WTC11 (cell line): Measurements from ENCODE around the gene BACH2. TPM values are rescaled to one million over a fixed set of nuclear protein-coding genes. Genes with fewer than 3 reads are reported as not detected.

ENCODE experiments used
- ATAC-seq: fragments of 200-7000 bp; cut with Tn5 transposase; 2 replicates; pipeline ENCODE4 v1.10.0; 2021; ENCODE audit warnings: mild to moderate bottlenecking, moderate library complexity
- CTCF ChIA-PET: fragments of 300-600 bp; sonication (Branson Sonifier 250); formaldehyde crosslinking; loops from one replicate; lab custom pipeline; 2021; ENCODE audit warnings: antibody characterized with exemption; lab: Charles Lee
- POLR2A ChIA-PET: fragments of 350-600 bp; sonication (Branson Sonifier 250); formaldehyde crosslinking; loops from one replicate; lab custom pipeline; 2021; ENCODE audit warnings: antibody characterized with exemption; lab: Charles Lee
- DNase-seq: peaks from one replicate; pipeline ENCODE4 v3.0.0; 2021; ENCODE audit warnings: low spot score
- H3K27ac Mint-ChIP-seq: 2 replicates; pipeline ENCODE4 v1.8.0; 2021; ENCODE audit warnings: mixed read lengths
- H3K27me3 Mint-ChIP-seq: 2 replicates; pipeline ENCODE4 v1.8.0; 2021; ENCODE audit warnings: low read depth, mild to moderate bottlenecking, moderate library complexity, mixed read lengths
- H3K36me3 Mint-ChIP-seq: 2 replicates; pipeline ENCODE4 v1.8.0; 2021; ENCODE audit warnings: mixed read lengths
- H3K4me1 Mint-ChIP-seq: 2 replicates; pipeline ENCODE4 v1.8.0; 2022; ENCODE audit warnings: mixed read lengths
- H3K4me3 Mint-ChIP-seq: 2 replicates; pipeline ENCODE4 v1.8.0; 2021; ENCODE audit warnings: mild to moderate bottlenecking, moderate library complexity, mixed read lengths
- H3K9me3 Mint-ChIP-seq: 2 replicates; pipeline ENCODE4 v1.8.0; 2021; ENCODE audit warnings: mixed read lengths
- ATF1 ChIP-seq: sonication (generic); formaldehyde crosslinking; IDR thresholded peaks from 2 replicates; pipeline ENCODE4 v1.8.1; 2023; ENCODE audit warnings: mild to moderate bottlenecking, moderate library complexity, missing genetic modification reagents
- ATF2 ChIP-seq: sonication (generic); formaldehyde crosslinking; IDR thresholded peaks from 2 replicates; pipeline ENCODE4 v1.8.1; 2022; ENCODE audit warnings: low read depth, missing genetic modification reagents, borderline replicate concordance
- CDX4 ChIP-seq: fragments of 250-450 bp; sonication (Bioruptor Pico); IDR thresholded peaks from 2 replicates; pipeline ENCODE4 v1.9.0; 2021; ENCODE audit warnings: moderate library complexity, mild to moderate bottlenecking, inconsistent platforms, borderline replicate concordance
- E2F1 ChIP-seq: sonication (generic); formaldehyde crosslinking; IDR thresholded peaks from 2 replicates; pipeline ENCODE4 v1.8.0; 2022; ENCODE audit warnings: mild to moderate bottlenecking, missing genetic modification reagents
- EMX1 ChIP-seq: fragments of 250-450 bp; sonication (Bioruptor Pico); IDR thresholded peaks from 2 replicates; pipeline ENCODE4 v1.8.0; 2021; ENCODE audit warnings: mild to moderate bottlenecking
- ESRRA ChIP-seq: sonication (generic); formaldehyde crosslinking; IDR thresholded peaks from 2 replicates; pipeline ENCODE4 v1.8.1; 2022; ENCODE audit warnings: mild to moderate bottlenecking, missing genetic modification reagents, borderline replicate concordance
- FOXK1 ChIP-seq: sonication (generic); formaldehyde crosslinking; IDR thresholded peaks from 2 replicates; pipeline ENCODE4 v1.8.0; 2022; ENCODE audit warnings: mild to moderate bottlenecking, moderate library complexity, missing genetic modification reagents
- JAZF1 ChIP-seq: fragments of 250-450 bp; sonication (Bioruptor Pico); IDR thresholded peaks from 2 replicates; pipeline ENCODE4 v1.9.0; 2021; ENCODE audit warnings: moderate library complexity, mild to moderate bottlenecking, inconsistent platforms
- JUN ChIP-seq: sonication (generic); formaldehyde crosslinking; IDR thresholded peaks from 2 replicates; pipeline ENCODE4 v1.8.0; 2023; ENCODE audit warnings: mild to moderate bottlenecking, missing genetic modification reagents
- KAT7 ChIP-seq: sonication (generic); formaldehyde crosslinking; IDR thresholded peaks from 2 replicates; pipeline ENCODE4 v1.8.1; 2023; ENCODE audit warnings: missing genetic modification reagents, mild to moderate bottlenecking, borderline replicate concordance
- MYBL2 ChIP-seq: sonication (generic); formaldehyde crosslinking; IDR thresholded peaks from 2 replicates; pipeline ENCODE4 v1.8.1; 2023; ENCODE audit warnings: mild to moderate bottlenecking, moderate library complexity, missing genetic modification reagents
- NFYB ChIP-seq: sonication (generic); formaldehyde crosslinking; conservative IDR thresholded peaks from 2 replicates; pipeline ENCODE4 v1.8.0; 2022; ENCODE audit warnings: low read depth, missing genetic modification reagents
- NR3C1 ChIP-seq: sonication (generic); formaldehyde crosslinking; conservative IDR thresholded peaks from 2 replicates; pipeline ENCODE4 v1.8.1; 2023; ENCODE audit warnings: low read depth, mild to moderate bottlenecking, missing genetic modification reagents
- SMAD3 ChIP-seq: sonication (generic); formaldehyde crosslinking; IDR thresholded peaks from 2 replicates; pipeline ENCODE4 v1.8.0; 2022; ENCODE audit warnings: missing genetic modification reagents, mild to moderate bottlenecking, borderline replicate concordance
- SMAD4 ChIP-seq: sonication (generic); formaldehyde crosslinking; IDR thresholded peaks from 2 replicates; pipeline ENCODE4 v1.8.0; 2022; ENCODE audit warnings: mild to moderate bottlenecking, missing genetic modification reagents
- SOX15 ChIP-seq: fragments of 250-450 bp; sonication (Bioruptor Pico); IDR thresholded peaks from 2 replicates; pipeline ENCODE4 v1.9.0; 2021; ENCODE audit warnings: mild to moderate bottlenecking
- STAT6 ChIP-seq: sonication (generic); formaldehyde crosslinking; conservative IDR thresholded peaks from 2 replicates; pipeline ENCODE4 v1.8.1; 2023; ENCODE audit warnings: mild to moderate bottlenecking, low read depth, missing genetic modification reagents, moderate library complexity
- TEAD4 ChIP-seq: sonication (generic); formaldehyde crosslinking; IDR thresholded peaks from 2 replicates; pipeline ENCODE4 v1.8.0; 2022; ENCODE audit warnings: mild to moderate bottlenecking, missing genetic modification reagents
- USF2 ChIP-seq: sonication (generic); formaldehyde crosslinking; IDR thresholded peaks from 2 replicates; pipeline ENCODE4 v1.8.1; 2023; ENCODE audit warnings: mild to moderate bottlenecking, missing genetic modification reagents, moderate library complexity
- ZMAT4 ChIP-seq: fragments of 250-450 bp; sonication (Bioruptor Pico); IDR thresholded peaks from 2 replicates; pipeline ENCODE4 v1.9.0; 2021; ENCODE audit warnings: mild to moderate bottlenecking
- ZNF263 ChIP-seq: sonication (generic); formaldehyde crosslinking; IDR thresholded peaks from 2 replicates; pipeline ENCODE4 v1.8.1; 2022; ENCODE audit warnings: low read depth, mild to moderate bottlenecking, moderate library complexity, missing genetic modification reagents
- total RNA-seq: library from RNA; stranded (reverse); gene quantifications from 3 replicates; pipeline ENCODE4 v1.2.3, GENCODE V29; 2021
- TF ChIP-seq, protein P1 (sequence below): sonication (generic); formaldehyde crosslinking; IDR thresholded peaks from 2 replicates; pipeline ENCODE4 v1.8.1; 2022; ENCODE audit warnings: low read depth, mild to moderate bottlenecking, moderate library complexity, missing genetic modification reagents, borderline replicate concordance
- TF ChIP-seq, protein P2 (sequence below): sonication (generic); formaldehyde crosslinking; IDR thresholded peaks from 2 replicates; pipeline ENCODE4 v1.8.1; 2023; ENCODE audit warnings: mild to moderate bottlenecking, missing genetic modification reagents, moderate library complexity

BACH2 gene
- total RNA-seq, 1 experiment from 2014 or later = 5.9 TPM

- H3K4me3 Mint-ChIP-seq = no peak overlapping the region
- no peaks in the 10 kb centered on the region for H3K36me3 Mint-ChIP-seq
- no peaks in the 10 kb centered on the region for H3K9me3 Mint-ChIP-seq
- no peaks in the 10 kb centered on the region for H3K27me3 Mint-ChIP-seq
- ATAC-seq (no peak), DNase-seq (no peak)
- ChIA-PET POLR2A (no interaction called here), CTCF (interaction anchor here (1.7 kb wide), 1 partner anchor 64 kb away, joined by 6 read pairs; no protein-coding TSS in a partner anchor)
- H3K27ac Mint-ChIP-seq = no peak overlapping the region
- TF ChIP-seq MYBL2 (CRISPR knock-in tag) (no peak), ESRRA (CRISPR knock-in tag) (no peak), ATF1 (CRISPR knock-in tag) (no peak), STAT6 (no peak), USF2 (CRISPR knock-in tag) (no peak)
- TF ChIP-seq, protein P1, sequence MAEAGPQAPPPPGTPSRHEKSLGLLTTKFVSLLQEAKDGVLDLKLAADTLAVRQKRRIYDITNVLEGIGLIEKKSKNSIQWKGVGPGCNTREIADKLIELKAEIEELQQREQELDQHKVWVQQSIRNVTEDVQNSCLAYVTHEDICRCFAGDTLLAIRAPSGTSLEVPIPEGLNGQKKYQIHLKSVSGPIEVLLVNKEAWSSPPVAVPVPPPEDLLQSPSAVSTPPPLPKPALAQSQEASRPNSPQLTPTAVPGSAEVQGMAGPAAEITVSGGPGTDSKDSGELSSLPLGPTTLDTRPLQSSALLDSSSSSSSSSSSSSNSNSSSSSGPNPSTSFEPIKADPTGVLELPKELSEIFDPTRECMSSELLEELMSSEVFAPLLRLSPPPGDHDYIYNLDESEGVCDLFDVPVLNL (CRISPR knock-in tag) = no peak
- TF ChIP-seq, all 79 proteins: peak for 0
- H3K4me1 Mint-ChIP-seq = peaks cover 9% of the 10 kb centered on the region
Measured at GRCh38 chr6:90004511-90004910, 292.1 kb downstream of the BACH2 start.

GRCh38 chr6:90003941-90004340 lies 292.7 kb downstream of the BACH2 start:
- Mint-ChIP-seq H3K4me1 (peaks cover 9% of the 10 kb centered on the region), H3K9me3 (no peaks in the 10 kb centered on the region)
- no peak for TF ChIP-seq ZMAT4 (CRISPR knock-in tag)
- no peak for TF ChIP-seq CDX4 (CRISPR knock-in tag)
- TF ChIP-seq ZNF263 (CRISPR knock-in tag) = no peak
- no peak for TF ChIP-seq SMAD4 (CRISPR knock-in tag)
- TF ChIP-seq JAZF1 (CRISPR knock-in tag) = no peak
- no peak for TF ChIP-seq SMAD3
- TF ChIP-seq SOX15 (CRISPR knock-in tag) = no peak
- no peak for TF ChIP-seq KAT7 (CRISPR knock-in tag)
- TF ChIP-seq NR3C1 (CRISPR knock-in tag) = no peak
- no peak for TF ChIP-seq E2F1 (CRISPR knock-in tag)
- TF ChIP-seq, protein P2, sequence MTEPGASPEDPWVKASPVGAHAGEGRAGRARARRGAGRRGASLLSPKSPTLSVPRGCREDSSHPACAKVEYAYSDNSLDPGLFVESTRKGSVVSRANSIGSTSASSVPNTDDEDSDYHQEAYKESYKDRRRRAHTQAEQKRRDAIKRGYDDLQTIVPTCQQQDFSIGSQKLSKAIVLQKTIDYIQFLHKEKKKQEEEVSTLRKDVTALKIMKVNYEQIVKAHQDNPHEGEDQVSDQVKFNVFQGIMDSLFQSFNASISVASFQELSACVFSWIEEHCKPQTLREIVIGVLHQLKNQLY (CRISPR knock-in tag) = no peak
- no peak for TF ChIP-seq FOXK1 (CRISPR knock-in tag)
- TF ChIP-seq TEAD4 = no peak
- TF ChIP-seq NFYB (CRISPR knock-in tag) = no peak
- no peak for TF ChIP-seq ATF2
- no peak for TF ChIP-seq EMX1
- TF ChIP-seq JUN (CRISPR knock-in tag) = no peak

More at GRCh38 chr6:90003941-90004340, 292.7 kb downstream of the BACH2 start:
- POLR2A ChIA-PET = no interaction called here
- Mint-ChIP-seq H3K27ac (no peak overlapping the region), H3K27me3 (no peaks in the 10 kb centered on the region), H3K4me3 (no peak overlapping the region), H3K36me3 (no peaks in the 10 kb centered on the region)
- no peak for DNase-seq
- CTCF ChIA-PET = no interaction called here
- ATAC-seq = no peak
